Measurements from ENCODE around the gene CD52. TPM values are rescaled to one million over a fixed set of nuclear protein-coding genes. Genes with fewer than 3 reads are reported as not detected.

CD52 gene
- total and polyA plus RNA-seq, 2 of the 13 experiments (the other 11 are each of a cell fraction or from before 2014, with no cell fraction given) = 0.32 TPM; not detected in 1

GRCh38 chr1:26315874-26316850, 1.6 kb upstream of the CD52 start (continued):
- no peak for TF ChIP-seq HMGXB4 (CRISPR knock-in tag; IDR thresholded peaks at IDR 0.05; ENCODE audit: borderline replicate concordance in 1 of 2, low read depth in 1 of 2)
- no peak for TF ChIP-seq JUN (CRISPR knock-in tag; IDR thresholded peaks at IDR 0.05)
- TF ChIP-seq ZNF629 (CRISPR knock-in tag; conservative IDR thresholded peaks at IDR 0.05) = peak; percentile 64

- WGBS (ENCODE audit: low lambda C conversion rate) = 73% methylated on average over 2 of the region's 2 CpGs
- intact Hi-C loops (cut with micrococcal nuclease; ENCODE audit: unreplicated experiment) (no loop called here), in situ Hi-C loops (cut with HindIII; ENCODE audit: extremely low pct_ligation_motif_present, low pct_unique_long_range_greater_than_20kb) (no loop called here)
- Histone ChIP-seq H3K36me3 (replicated peaks in 1 of 2; ENCODE audit: control insufficient read depth in 1 of 2, insufficient read depth in 2 of 2, low read length in 2 of 2) (no peaks in the 10 kb centered on the region), H3K4me2 (ENCODE audit: low read depth, low read length) (no peak overlapping the region), H3K9me3 (ENCODE audit: low read length) (no peaks in the 10 kb centered on the region), H3K27ac (ENCODE audit: extremely low read length, insufficient read depth, low read length) (no peak overlapping the region), H3K4me3 (replicated peaks in 1 of 3; ENCODE audit: insufficient read depth in 1 of 3, low read depth in 2 of 3, low read length in 3 of 3) (no peak overlapping the region), H2AFZ (ENCODE audit: low read length) (no peak overlapping the region), H3K27me3 (ENCODE audit: control insufficient read depth in 1 of 2, insufficient read depth in 2 of 2, low read length in 2 of 2) (no peaks in the 10 kb centered on the region), H3K79me2 (ENCODE audit: insufficient read depth, low read length) (no peaks in the 10 kb centered on the region), H3K9ac (ENCODE audit: insufficient read depth, low read depth, low read length) (no peak overlapping the region), H3K4me1 (ENCODE audit: insufficient read depth, low read length) (peaks cover 15% of the 10 kb centered on the region; the same call in 1 of the 2 replicates), H4K20me1 (ENCODE audit: insufficient read depth, low read length) (no peaks in the 10 kb centered on the region)
- ATAC-seq (no peak), FAIRE-seq (no peak), DNase-seq (ENCODE audit: low spot score) (no peak)
- CTCF ChIA-PET (ENCODE audit: low intra/inter-chr PET ratio, low total read pairs) = no interaction called here
- BruUV-seq (replicated peaks) = no TSS peak
- POLR2A ChIA-PET = interaction anchor here (0.6 kb wide), 1 partner anchor 1498 kb away, joined by 3 read pairs; no protein-coding TSS in a partner anchor
- no peak for TF ChIP-seq E2F1 (CRISPR knock-in tag; IDR thresholded peaks at IDR 0.05)
- TF ChIP-seq RBFOX2 (IDR thresholded peaks at IDR 0.05; ENCODE audit: low read depth, low read length) = no peak
- TF ChIP-seq SKI (IDR thresholded peaks at IDR 0.05; ENCODE audit: partially characterized antibody) = no peak
- TF ChIP-seq PRDM15 (CRISPR knock-in tag; IDR thresholded peaks at IDR 0.05) = no peak
- TF ChIP-seq JDP2 (CRISPR knock-in tag; IDR thresholded peaks at IDR 0.05; ENCODE audit: borderline replicate concordance) = no peak
- no peak for TF ChIP-seq ZNF138 (CRISPR knock-in tag; IDR thresholded peaks at IDR 0.05; ENCODE audit: low read depth)
- TF ChIP-seq ZNF720 (CRISPR knock-in tag; IDR thresholded peaks at IDR 0.05) = no peak
- TF ChIP-seq ZNF75D (CRISPR knock-in tag; IDR thresholded peaks at IDR 0.05; ENCODE audit: borderline replicate concordance) = no peak
These were observed 612 bp upstream of the CD52 start for GRCh38 chr1:26317146-26317545.

Data from HepG2 (cell line).